Testis (tissue), 2 donors: ENCODE data around the gene OR5C1.

Source experiments
- POLR2A ChIP-seq: fragments of 450-650 bp; IDR thresholded peaks from one replicate; pipeline ENCODE4 v1.6.1; 2017; ENCODE audit warnings: antibody characterized with exemption, mild to moderate bottlenecking, moderate library complexity
- TF ChIP-seq, protein P1 (sequence below), 3 experiments: fragments of 450-650 bp in 2 of 3; fragments of 200-600 bp in 1 of 3; sonication (generic) in 1 of 3; IDR thresholded peaks; one replicate each; pipeline ENCODE4 v1.5.1; 2016 to 2019; ENCODE audit warnings: antibody characterized with exemption in 3 of 3, mild to moderate bottlenecking in 2 of 3, moderate library complexity in 1 of 3

- TF ChIP-seq, protein P1, sequence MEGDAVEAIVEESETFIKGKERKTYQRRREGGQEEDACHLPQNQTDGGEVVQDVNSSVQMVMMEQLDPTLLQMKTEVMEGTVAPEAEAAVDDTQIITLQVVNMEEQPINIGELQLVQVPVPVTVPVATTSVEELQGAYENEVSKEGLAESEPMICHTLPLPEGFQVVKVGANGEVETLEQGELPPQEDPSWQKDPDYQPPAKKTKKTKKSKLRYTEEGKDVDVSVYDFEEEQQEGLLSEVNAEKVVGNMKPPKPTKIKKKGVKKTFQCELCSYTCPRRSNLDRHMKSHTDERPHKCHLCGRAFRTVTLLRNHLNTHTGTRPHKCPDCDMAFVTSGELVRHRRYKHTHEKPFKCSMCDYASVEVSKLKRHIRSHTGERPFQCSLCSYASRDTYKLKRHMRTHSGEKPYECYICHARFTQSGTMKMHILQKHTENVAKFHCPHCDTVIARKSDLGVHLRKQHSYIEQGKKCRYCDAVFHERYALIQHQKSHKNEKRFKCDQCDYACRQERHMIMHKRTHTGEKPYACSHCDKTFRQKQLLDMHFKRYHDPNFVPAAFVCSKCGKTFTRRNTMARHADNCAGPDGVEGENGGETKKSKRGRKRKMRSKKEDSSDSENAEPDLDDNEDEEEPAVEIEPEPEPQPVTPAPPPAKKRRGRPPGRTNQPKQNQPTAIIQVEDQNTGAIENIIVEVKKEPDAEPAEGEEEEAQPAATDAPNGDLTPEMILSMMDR (IDR thresholded peaks at IDR 0.05), result no peak
- TF ChIP-seq POLR2A, result no peak
Observed at GRCh38 chr9:122791872-122792669, 3.3 kb downstream of the OR5C1 start.
